Measurements from ENCODE around the gene H2AZ1. TPM values are rescaled to one million over a fixed set of nuclear protein-coding genes. Genes with fewer than 3 reads are reported as not detected.

Gene H2AZ1
- total RNA-seq, 1 experiment from 2014 or later, result 1,095 TPM

DNA sequence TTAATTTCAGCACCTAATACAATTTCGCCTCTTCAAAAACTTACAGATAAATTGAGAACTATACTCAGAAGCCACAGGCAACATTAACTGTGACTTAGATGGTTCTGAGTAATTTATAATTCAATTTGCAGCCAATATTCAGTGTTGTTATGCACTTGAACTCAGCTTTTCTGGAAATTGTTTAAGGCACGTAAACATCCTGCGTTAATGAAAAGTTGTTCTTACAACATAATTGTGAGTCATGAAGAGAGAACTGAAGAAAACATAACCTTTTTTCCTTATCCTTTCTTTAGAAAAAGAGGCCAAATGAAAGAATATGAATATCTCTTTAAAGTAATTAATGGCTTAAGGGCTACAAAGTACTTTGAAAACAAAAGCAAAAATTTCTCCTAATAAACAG lies 16.6 kb upstream of the H2AZ1 start:
- ChIA-PET POLR2A (ENCODE audit: low non-redundant PET) (no interaction called here), CTCF (no interaction called here)
- no peaks in the 10 kb centered on the region for H3K36me3 ChIP-seq (ENCODE audit: insufficient read depth, low read length, poor library complexity, severe bottlenecking)
- intact Hi-C loops (cut with micrococcal nuclease; ENCODE audit: unreplicated experiment), result no loop called here
- TF ChIP-seq CTCF (conservative IDR thresholded peaks at IDR 0.05; ENCODE audit: low read depth, low read length) (no peak), EZH2 (IDR thresholded peaks at IDR 0.05; ENCODE audit: borderline replicate concordance, low read depth, low read length, poor library complexity, severe bottlenecking) (no peak)
- H3K27ac ChIP-seq (ENCODE audit: low read depth, low read length, poor library complexity, severe bottlenecking), result no peak overlapping the region
- no peak for DNase-seq (ENCODE audit: low spot score)
- no TSS peak for BruUV-seq (replicated peaks)
- no peaks in the 10 kb centered on the region for H3K9me3 ChIP-seq (ENCODE audit: low read depth, low read length, poor library complexity, severe bottlenecking)
- no peak overlapping the region for H3K4me3 ChIP-seq (ENCODE audit: low read depth, low read length, poor library complexity, severe bottlenecking)
- no peaks in the 10 kb centered on the region for H3K4me1 ChIP-seq (ENCODE audit: insufficient read depth, low read length, poor library complexity, severe bottlenecking)
- no peaks in the 10 kb centered on the region for H3K27me3 ChIP-seq (replicated peaks; ENCODE audit: insufficient read depth, low read depth, low read length, poor library complexity)

- intact Hi-C loops (cut with micrococcal nuclease; ENCODE audit: unreplicated experiment), result no loop called here
- H3K27me3 ChIP-seq (replicated peaks; ENCODE audit: insufficient read depth, low read depth, low read length, poor library complexity), result no peaks in the 10 kb centered on the region
- no peaks in the 10 kb centered on the region for H3K9me3 ChIP-seq (ENCODE audit: low read depth, low read length, poor library complexity, severe bottlenecking)
- H3K4me3 ChIP-seq (ENCODE audit: low read depth, low read length, poor library complexity, severe bottlenecking), result no peak overlapping the region
- CTCF ChIA-PET, result interaction anchor here (0.7 kb wide), 1 partner anchor 128 kb away, joined by 3 read pairs; no protein-coding TSS in a partner anchor
- H3K27ac ChIP-seq (ENCODE audit: low read depth, low read length, poor library complexity, severe bottlenecking), result no peak overlapping the region
- no peaks in the 10 kb centered on the region for H3K36me3 ChIP-seq (ENCODE audit: insufficient read depth, low read length, poor library complexity, severe bottlenecking)
- peaks cover 3% of the 10 kb centered on the region for H3K4me1 ChIP-seq (ENCODE audit: insufficient read depth, low read length, poor library complexity, severe bottlenecking)
- no TSS peak for BruUV-seq (replicated peaks)
- no peak for TF ChIP-seq EZH2 (IDR thresholded peaks at IDR 0.05; ENCODE audit: borderline replicate concordance, low read depth, low read length, poor library complexity, severe bottlenecking)
- no peak for TF ChIP-seq CTCF (conservative IDR thresholded peaks at IDR 0.05; ENCODE audit: low read depth, low read length)
- POLR2A ChIA-PET (ENCODE audit: low non-redundant PET), result interaction anchor here (0.5 kb wide), 1 partner anchor 81 kb away, joined by 6 read pairs; no protein-coding TSS in a partner anchor
- no peak for DNase-seq (ENCODE audit: low spot score)
These were observed 15.7 kb upstream of the H2AZ1 start for GRCh38 chr4:99965674-99966350.

GRCh38 chr4:99965173-99965572 lies 15.1 kb upstream of the H2AZ1 start:
- Histone ChIP-seq H3K27ac (ENCODE audit: low read depth, low read length, poor library complexity, severe bottlenecking) (no peak overlapping the region), H3K4me3 (ENCODE audit: low read depth, low read length, poor library complexity, severe bottlenecking) (no peak overlapping the region), H3K9me3 (ENCODE audit: low read depth, low read length, poor library complexity, severe bottlenecking) (no peaks in the 10 kb centered on the region), H3K4me1 (ENCODE audit: insufficient read depth, low read length, poor library complexity, severe bottlenecking) (peaks cover 8% of the 10 kb centered on the region), H3K27me3 (replicated peaks; ENCODE audit: insufficient read depth, low read depth, low read length, poor library complexity) (no peaks in the 10 kb centered on the region), H3K36me3 (ENCODE audit: insufficient read depth, low read length, poor library complexity, severe bottlenecking) (no peaks in the 10 kb centered on the region)
- DNase-seq (ENCODE audit: low spot score), result no peak
- ChIA-PET CTCF (no interaction called here), POLR2A (ENCODE audit: low non-redundant PET) (no interaction called here)
- intact Hi-C loops (cut with micrococcal nuclease; ENCODE audit: unreplicated experiment), result no loop called here
- TF ChIP-seq CTCF (conservative IDR thresholded peaks at IDR 0.05; ENCODE audit: low read depth, low read length), result no peak
- TF ChIP-seq EZH2 (IDR thresholded peaks at IDR 0.05; ENCODE audit: borderline replicate concordance, low read depth, low read length, poor library complexity, severe bottlenecking), result no peak
- BruUV-seq (replicated peaks), result no TSS peak

Measured in A673 (cell line).